ENCODE measurements around the gene C11orf86.

The C11orf86 gene

DNA sequence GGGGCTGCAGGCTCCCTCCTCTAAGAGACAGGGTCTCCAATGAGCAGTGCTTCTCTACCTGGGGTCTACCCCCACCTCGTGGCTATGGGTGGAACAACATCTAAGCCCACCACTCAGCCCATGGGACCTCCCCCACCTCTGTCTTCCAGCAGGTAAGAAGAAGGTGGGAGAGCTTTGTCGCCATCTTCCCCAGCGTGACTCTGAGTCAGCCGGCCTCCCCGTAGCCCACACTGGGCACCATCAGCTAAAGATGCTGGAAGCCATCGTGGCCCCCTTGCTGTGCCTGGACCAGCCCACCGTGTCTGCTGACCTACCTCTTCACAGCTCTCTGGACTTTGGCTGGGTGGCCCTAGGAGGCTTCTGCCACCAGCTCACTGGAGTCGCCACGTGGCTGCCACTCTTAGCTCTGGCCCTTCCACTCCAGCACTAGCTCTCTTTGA is 944 bp downstream of the C11orf86 start:
- peaks cover 16% of the 10 kb centered on the region for H3K4me1 ChIP-seq
- H3K36me3 ChIP-seq = no peaks in the 10 kb centered on the region; the same call in 1 of the 2 replicates
- no peak for TF ChIP-seq Cebpa-rat (IDR thresholded peaks at IDR 0.05)
- H4K20me1 ChIP-seq = no peaks in the 10 kb centered on the region
- no peak overlapping the region for H3K4me3 ChIP-seq
- H3K27ac ChIP-seq = peak overlapping the region; percentile 46; the same call in 1 of the 2 replicates
- H3K27me3 ChIP-seq = no peaks in the 10 kb centered on the region
- H3K4me2 ChIP-seq = peak overlapping the region; percentile 40; the same call in 1 of the 2 replicates
- H3K9ac ChIP-seq = no peak overlapping the region
- H3K9me3 ChIP-seq = peaks cover 33% of the 10 kb centered on the region

DNA sequence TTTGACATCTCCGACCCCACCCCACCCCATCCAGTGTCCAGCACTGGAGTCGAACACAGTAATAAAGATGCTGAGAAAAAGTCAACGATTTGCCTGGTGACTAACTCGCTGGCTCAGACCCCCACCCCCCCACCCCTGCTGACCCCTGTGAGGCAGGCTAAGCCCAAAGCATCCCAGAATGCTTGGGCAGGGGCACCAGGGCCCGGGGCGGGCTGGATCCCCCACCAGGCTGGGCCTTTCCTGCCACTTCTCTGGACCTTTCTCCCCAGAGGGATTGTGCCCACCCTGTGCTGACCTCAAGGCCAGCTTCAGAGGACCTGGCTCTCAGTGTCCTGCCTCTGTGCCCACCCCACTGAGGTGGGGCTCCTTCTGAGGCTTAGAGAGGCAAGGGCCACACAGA is 1.8 kb downstream of the C11orf86 start:
- peaks cover 33% of the 10 kb centered on the region for H3K9me3 ChIP-seq
- H3K27ac ChIP-seq = no peak overlapping the region

DNA sequence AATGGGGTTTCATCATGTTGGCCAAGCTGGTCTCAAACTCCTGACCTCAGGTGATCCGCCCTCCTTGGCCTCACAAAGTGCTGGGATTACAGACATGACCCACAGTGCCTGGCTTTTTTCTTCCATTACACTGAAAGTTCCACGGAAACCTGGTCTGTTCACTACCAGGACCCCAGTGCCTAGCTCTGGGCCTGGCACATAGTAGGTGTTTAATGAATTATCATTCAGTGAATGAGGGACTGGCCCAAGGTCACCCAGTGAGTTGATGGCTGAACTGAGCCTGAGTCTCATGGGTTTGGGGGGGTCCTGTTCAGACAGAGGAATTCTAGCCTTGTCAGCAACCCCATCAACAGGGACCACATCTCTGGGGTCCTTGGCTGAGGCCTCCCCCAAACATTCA is 3.1 kb downstream of the C11orf86 start:
- no peak overlapping the region for H3K4me3 ChIP-seq
- TF ChIP-seq Cebpa-rat (IDR thresholded peaks at IDR 0.05) = no peak
- no peaks in the 10 kb centered on the region for H4K20me1 ChIP-seq
- no peak overlapping the region for H3K4me2 ChIP-seq
- peaks cover 38% of the 10 kb centered on the region for H3K4me1 ChIP-seq
- no peaks in the 10 kb centered on the region; the same call in 1 of the 2 replicates for H3K36me3 ChIP-seq
- no peaks in the 10 kb centered on the region for H3K27me3 ChIP-seq
- no peak overlapping the region for H3K9ac ChIP-seq
- H3K9me3 ChIP-seq = peaks cover 33% of the 10 kb centered on the region
- no peak overlapping the region for H3K27ac ChIP-seq

More for the DNA sequence above, 1.8 kb downstream of the C11orf86 start:
- TF ChIP-seq Cebpa-rat (IDR thresholded peaks at IDR 0.05) = no peak
- H3K27me3 ChIP-seq = no peaks in the 10 kb centered on the region
- peaks cover 25% of the 10 kb centered on the region for H3K4me1 ChIP-seq
- no peaks in the 10 kb centered on the region; the same call in 1 of the 2 replicates for H3K36me3 ChIP-seq
- H4K20me1 ChIP-seq = no peaks in the 10 kb centered on the region
- H3K4me2 ChIP-seq = no peak overlapping the region
- no peak overlapping the region for H3K4me3 ChIP-seq
- no peak overlapping the region for H3K9ac ChIP-seq

DNA sequence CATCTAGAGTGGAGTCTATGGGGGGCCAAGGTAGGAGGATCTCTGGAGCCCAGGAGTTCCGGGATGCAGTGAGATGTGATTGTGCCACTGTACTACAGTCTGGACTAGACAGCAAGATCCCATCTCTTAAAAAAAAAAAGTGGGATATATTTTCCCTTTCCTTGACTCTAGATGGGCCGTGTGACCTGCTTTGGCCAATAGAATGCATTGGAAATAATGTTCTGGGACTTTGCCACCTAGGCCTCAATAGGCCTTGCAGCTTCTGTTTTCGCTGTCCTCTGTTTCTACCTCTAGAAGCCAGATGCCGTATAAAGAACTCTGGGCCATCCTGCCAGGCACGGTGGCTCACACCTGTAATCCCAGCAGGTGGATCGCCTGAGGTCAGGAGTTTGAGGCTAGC is 3.6 kb downstream of the C11orf86 start:
- H3K9me3 ChIP-seq = peaks cover 33% of the 10 kb centered on the region
- no peak overlapping the region for H3K27ac ChIP-seq
- no peaks in the 10 kb centered on the region for H3K27me3 ChIP-seq
- H3K36me3 ChIP-seq = no peaks in the 10 kb centered on the region; the same call in 1 of the 2 replicates
- no peak overlapping the region for H3K9ac ChIP-seq
- peaks cover 43% of the 10 kb centered on the region for H3K4me1 ChIP-seq
- no peak overlapping the region for H3K4me2 ChIP-seq
- no peak for TF ChIP-seq Cebpa-rat (IDR thresholded peaks at IDR 0.05)
- no peak overlapping the region for H3K4me3 ChIP-seq
- H4K20me1 ChIP-seq = no peaks in the 10 kb centered on the region

DNA sequence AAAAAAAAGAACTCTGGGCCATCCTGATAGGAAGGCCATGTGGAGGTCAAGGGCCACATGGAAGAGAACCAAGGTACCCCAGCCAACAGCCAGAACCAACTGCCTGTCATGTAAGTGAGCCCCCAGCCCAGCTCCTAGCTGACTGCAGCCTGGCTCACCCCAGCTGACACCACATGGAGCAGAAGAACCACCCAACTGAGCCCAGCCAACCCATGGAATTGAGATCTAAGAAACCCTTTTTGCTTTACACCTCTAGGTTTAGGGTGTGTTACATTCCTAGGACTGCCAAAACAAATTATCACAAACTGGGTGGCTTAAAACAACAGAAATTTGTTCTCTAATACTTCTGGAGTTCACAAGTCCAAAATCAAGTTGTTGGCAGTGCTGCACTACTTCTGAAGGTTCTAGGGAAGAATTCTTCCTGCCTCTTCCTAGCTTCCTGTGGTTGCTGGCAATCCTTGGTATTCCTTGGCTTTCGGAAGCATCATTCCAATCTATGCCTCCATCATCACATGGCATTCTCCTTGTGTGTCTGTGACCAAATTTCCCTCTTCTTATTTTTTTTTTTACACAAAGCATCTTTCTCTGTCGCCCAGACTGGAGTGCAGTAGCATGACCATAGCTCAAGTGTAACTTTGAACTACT is 4.4 kb downstream of the C11orf86 start:
- Histone ChIP-seq H3K4me3 (no peak overlapping the region), H4K20me1 (no peaks in the 10 kb centered on the region), H3K4me1 (peaks cover 50% of the 10 kb centered on the region), H3K27ac (no peak overlapping the region), H3K4me2 (no peak overlapping the region), H3K27me3 (no peaks in the 10 kb centered on the region), H3K9me3 (peaks cover 33% of the 10 kb centered on the region), H3K9ac (no peak overlapping the region), H3K36me3 (no peaks in the 10 kb centered on the region; the same call in 1 of the 2 replicates)
- no peak for TF ChIP-seq Cebpa-rat (IDR thresholded peaks at IDR 0.05)

DNA sequence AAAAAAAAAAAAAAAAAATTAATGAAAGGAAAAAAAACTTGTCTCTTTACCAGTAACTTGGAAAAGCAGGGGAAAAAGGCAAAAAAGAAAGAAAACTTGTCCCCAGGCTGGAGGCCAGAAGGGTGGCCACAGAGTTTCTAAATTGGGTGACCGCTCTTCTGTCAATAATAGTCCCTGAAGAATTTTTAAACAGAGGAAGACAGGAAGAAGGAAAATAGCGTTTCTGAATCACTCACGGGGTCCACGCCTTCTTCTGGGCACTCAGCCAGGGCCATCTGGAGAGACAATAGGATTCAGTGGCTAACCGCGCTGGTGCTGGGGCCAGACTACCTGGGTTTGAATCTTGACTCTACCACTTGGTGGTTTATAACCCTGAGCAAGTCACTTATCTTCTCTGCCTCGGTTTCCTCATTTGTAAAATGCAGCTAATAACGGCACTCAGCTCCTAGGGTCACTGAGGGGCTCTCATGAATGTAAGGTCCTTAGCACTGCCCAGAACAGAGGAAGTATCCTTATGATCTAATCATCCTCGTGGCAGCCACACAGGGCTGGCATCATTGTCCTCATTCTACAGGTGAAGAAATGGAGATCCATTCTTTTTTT is 7.0 kb downstream of the C11orf86 start:
- no peaks in the 10 kb centered on the region; the same call in 1 of the 2 replicates for H3K36me3 ChIP-seq
- H3K9ac ChIP-seq = peak overlapping the region; percentile 22; the same call in 1 of the 2 replicates
- H4K20me1 ChIP-seq = no peaks in the 10 kb centered on the region
- H3K4me2 ChIP-seq = peak overlapping the region; percentile 70
- TF ChIP-seq Cebpa-rat (IDR thresholded peaks at IDR 0.05) = no peak
- H3K9me3 ChIP-seq = peaks cover 33% of the 10 kb centered on the region
- H3K4me3 ChIP-seq = peak overlapping the region; percentile 31; the same call in 1 of the 2 replicates
- H3K27ac ChIP-seq = 0 out of 2 replicates have a peak overlapping the region, but pooled peaks have one; percentile 32
- no peaks in the 10 kb centered on the region for H3K27me3 ChIP-seq
- H3K4me1 ChIP-seq = peaks cover 68% of the 10 kb centered on the region

DNA sequence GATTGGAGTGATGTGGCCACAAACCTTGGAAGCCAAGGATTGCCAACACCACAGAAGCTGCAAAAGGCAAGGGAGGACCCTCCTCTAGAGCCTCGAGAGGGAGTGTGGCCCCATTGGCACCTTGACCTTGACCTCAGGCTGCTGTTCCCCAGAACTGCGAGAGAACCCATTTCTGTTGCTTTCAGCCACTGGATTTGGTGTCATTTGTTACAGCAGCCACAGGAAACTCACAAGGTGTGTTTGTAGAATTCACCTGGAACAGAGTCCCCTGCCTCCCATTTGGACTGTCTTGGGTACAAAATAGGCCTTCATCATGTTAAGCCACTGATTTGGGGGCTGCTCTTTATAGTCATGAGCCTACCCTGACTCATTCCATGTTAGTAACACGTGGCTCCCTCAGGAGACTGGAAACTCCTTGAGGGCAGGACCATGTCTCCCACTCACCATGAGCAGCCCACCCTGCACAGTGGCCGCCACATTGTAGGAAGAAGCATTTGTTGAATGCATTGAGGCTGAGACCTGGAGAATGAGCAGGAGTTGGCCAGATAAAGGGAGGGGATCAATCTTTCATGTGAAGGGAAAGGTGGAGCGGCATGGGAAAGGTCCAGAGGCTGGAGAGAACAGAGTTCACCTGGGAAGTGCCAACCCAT is 8.3 kb downstream of the C11orf86 start:
- H3K4me2 ChIP-seq = peak overlapping the region; percentile 70
- no peak overlapping the region for H3K27ac ChIP-seq
- no peak overlapping the region for H3K4me3 ChIP-seq
- H3K36me3 ChIP-seq = no peaks in the 10 kb centered on the region; the same call in 1 of the 2 replicates
- TF ChIP-seq Cebpa-rat (IDR thresholded peaks at IDR 0.05) = no peak
- H3K9me3 ChIP-seq = peaks cover 20% of the 10 kb centered on the region
- H3K27me3 ChIP-seq = no peaks in the 10 kb centered on the region
- H4K20me1 ChIP-seq = no peaks in the 10 kb centered on the region
- H3K9ac ChIP-seq = no peak overlapping the region
- peaks cover 78% of the 10 kb centered on the region for H3K4me1 ChIP-seq

DNA sequence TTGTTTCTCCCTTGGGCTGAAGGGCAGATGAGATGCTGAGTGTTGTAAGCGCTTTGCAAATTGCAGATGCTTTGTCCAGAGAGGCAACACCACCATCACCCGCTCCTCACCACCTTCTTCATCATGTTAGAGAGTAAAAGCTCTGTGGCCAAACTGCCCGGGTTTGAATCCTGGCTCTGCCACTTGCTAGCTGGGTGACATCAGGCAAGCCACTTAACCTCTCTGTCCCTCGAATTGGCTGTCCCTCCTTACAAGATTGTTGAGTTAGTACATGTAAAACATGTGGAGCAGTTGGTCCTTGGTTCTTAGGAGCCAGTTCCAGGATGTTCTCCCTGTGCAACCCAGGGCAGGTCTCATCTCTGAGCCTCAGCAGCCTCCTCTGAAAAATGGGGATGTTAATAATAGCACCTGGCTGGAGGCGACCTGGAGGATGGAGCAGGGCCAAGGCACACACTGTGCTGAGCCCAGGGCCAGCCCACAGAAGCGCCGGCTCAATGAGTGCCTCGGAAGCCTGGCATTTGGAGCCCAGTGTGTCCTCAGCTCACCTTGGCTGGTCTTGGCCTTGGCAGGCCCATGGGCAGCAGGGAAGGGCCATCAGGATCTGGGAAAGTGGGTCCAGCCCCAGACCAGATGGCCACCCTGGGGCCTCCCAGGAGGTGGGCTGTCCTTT is 10.5 kb downstream of the C11orf86 start:
- no peak overlapping the region for H3K27ac ChIP-seq
- no peak for TF ChIP-seq Cebpa-rat (IDR thresholded peaks at IDR 0.05)

DNA sequence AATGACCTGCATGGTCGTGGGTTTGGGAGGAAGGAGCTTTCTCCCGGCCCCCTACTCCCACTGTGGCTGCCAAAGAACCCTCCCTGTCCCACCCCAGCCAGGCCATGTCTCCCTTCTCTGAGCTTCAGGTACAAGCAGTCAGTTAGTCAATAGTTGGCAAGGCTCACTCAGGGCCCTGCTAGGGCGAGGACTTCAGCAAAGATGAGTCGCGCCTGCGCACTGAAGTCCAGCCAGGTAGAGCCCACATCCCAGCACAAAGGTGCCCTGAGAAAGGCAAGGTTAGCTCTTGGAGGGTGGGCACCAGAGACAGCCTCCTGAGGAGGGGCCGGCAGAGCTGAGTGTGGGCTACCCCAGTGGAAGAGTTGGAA is 11.1 kb downstream of the C11orf86 start:
- no peak for TF ChIP-seq Cebpa-rat (IDR thresholded peaks at IDR 0.05)
- peaks cover 70% of the 10 kb centered on the region for H3K4me1 ChIP-seq
- no peak overlapping the region for H3K27ac ChIP-seq

More for the DNA sequence above, 10.5 kb downstream of the C11orf86 start:
- H3K4me3 ChIP-seq = no peak overlapping the region
- H3K4me2 ChIP-seq = peak overlapping the region; percentile 70
- no peaks in the 10 kb centered on the region for H3K27me3 ChIP-seq
- no peaks in the 10 kb centered on the region for H3K36me3 ChIP-seq
- no peaks in the 10 kb centered on the region for H3K9me3 ChIP-seq
- peaks cover 75% of the 10 kb centered on the region for H3K4me1 ChIP-seq
- H4K20me1 ChIP-seq = no peaks in the 10 kb centered on the region
- H3K9ac ChIP-seq = no peak overlapping the region; the same call in 1 of the 2 replicates

More for the DNA sequence above, 11.1 kb downstream of the C11orf86 start:
- Histone ChIP-seq H3K27me3 (no peaks in the 10 kb centered on the region), H3K9me3 (no peaks in the 10 kb centered on the region), H3K4me2 (0 out of 2 replicates have a peak overlapping the region, but pooled peaks have one; percentile 67), H3K4me3 (no peak overlapping the region), H3K36me3 (no peaks in the 10 kb centered on the region), H4K20me1 (no peaks in the 10 kb centered on the region), H3K9ac (no peak overlapping the region)

Data from BLaER1 (cell line).